ENCODE measurements around the gene PPP2R3B. TPM values are rescaled to one million over a fixed set of nuclear protein-coding genes. Genes with fewer than 3 reads are reported as not detected.
"Not testable (repeated sequence)": the region's sequence is repeated elsewhere in the genome, so short reads cannot be mapped to it uniquely, and the experiment has no call there.

The PPP2R3B gene
- polyA plus RNA-seq, 1 donor: 199 TPM

- no peak for DNase-seq (ENCODE audit: low read depth)
These were observed 18.4 kb upstream of the PPP2R3B start for GRCh38 chrX:405149-405548.

- DNase-seq (ENCODE audit: low read depth): no peak
These were observed 17.9 kb upstream of the PPP2R3B start for GRCh38 chrX:404656-405055.

- no peak for DNase-seq (ENCODE audit: low read depth)
These were observed 16.1 kb upstream of the PPP2R3B start for GRCh38 chrX:402857-403256.

GRCh38 chrX:400258-400657, 13.6 kb upstream of the PPP2R3B start:
- no peak for DNase-seq (ENCODE audit: low read depth)

- DNase-seq (ENCODE audit: low read depth): peak; percentile 35
These were observed 10.9 kb upstream of the PPP2R3B start for GRCh38 chrX:397575-397974.

- DNase-seq (ENCODE audit: low read depth): no peak
These were observed 8.1 kb upstream of the PPP2R3B start for GRCh38 chrX:394830-395229.

GRCh38 chrX:392575-392846, 5.8 kb upstream of the PPP2R3B start:
- DNase-seq (ENCODE audit: low read depth): no peak

GRCh38 chrX:391717-392574, 5.2 kb upstream of the PPP2R3B start:
- DNase-seq (ENCODE audit: low read depth): no peak

GRCh38 chrX:390459-390858, 3.8 kb upstream of the PPP2R3B start:
- DNase-seq (ENCODE audit: low read depth): no peak

GRCh38 chrX:389021-389441, 2.3 kb upstream of the PPP2R3B start:
- no peak for DNase-seq (ENCODE audit: low read depth)

- no peak for DNase-seq (ENCODE audit: low read depth)
These were observed 1.0 kb upstream of the PPP2R3B start for GRCh38 chrX:387729-388128.

GRCh38 chrX:386239-386767, 404 bp downstream of the PPP2R3B start:
- DNase-seq (ENCODE audit: low read depth): no peak

GRCh38 chrX:385736-386135, 971 bp downstream of the PPP2R3B start:
- DNase-seq (ENCODE audit: low read depth): not testable (repeated sequence)

- no peak for DNase-seq (ENCODE audit: low read depth)
These were observed 1.8 kb downstream of the PPP2R3B start for GRCh38 chrX:384861-385260.

- DNase-seq (ENCODE audit: low read depth): no peak
These were observed 8.3 kb downstream of the PPP2R3B start for GRCh38 chrX:378443-378842.

GRCh38 chrX:376206-376605, 10.5 kb downstream of the PPP2R3B start:
- DNase-seq (ENCODE audit: low read depth): not testable (repeated sequence)

- DNase-seq (ENCODE audit: low read depth): no peak
These were observed 11.3 kb downstream of the PPP2R3B start for GRCh38 chrX:375181-376036.

- no peak for DNase-seq (ENCODE audit: low read depth)
These were observed 12.1 kb downstream of the PPP2R3B start for GRCh38 chrX:374596-374995.

GRCh38 chrX:373641-374471, 12.9 kb downstream of the PPP2R3B start:
- DNase-seq (ENCODE audit: low read depth): no peak

GRCh38 chrX:372856-373640, 13.7 kb downstream of the PPP2R3B start:
- DNase-seq (ENCODE audit: low read depth): no peak

- DNase-seq (ENCODE audit: low read depth): no peak
These were observed 14.8 kb downstream of the PPP2R3B start for GRCh38 chrX:371907-372306.

All from forelimb muscle (tissue), 1 donor.